ENCODE measurements around the gene DCP2. TPM values are rescaled to one million over a fixed set of nuclear protein-coding genes. Genes with fewer than 3 reads are reported as not detected.

DCP2 gene
- total and polyA plus RNA-seq, 10 of the 15 experiments (the other 5 are each of a cell fraction or from before 2014, with no cell fraction given), result 23.4 to 81.6 (median 47.4) TPM

DNA sequence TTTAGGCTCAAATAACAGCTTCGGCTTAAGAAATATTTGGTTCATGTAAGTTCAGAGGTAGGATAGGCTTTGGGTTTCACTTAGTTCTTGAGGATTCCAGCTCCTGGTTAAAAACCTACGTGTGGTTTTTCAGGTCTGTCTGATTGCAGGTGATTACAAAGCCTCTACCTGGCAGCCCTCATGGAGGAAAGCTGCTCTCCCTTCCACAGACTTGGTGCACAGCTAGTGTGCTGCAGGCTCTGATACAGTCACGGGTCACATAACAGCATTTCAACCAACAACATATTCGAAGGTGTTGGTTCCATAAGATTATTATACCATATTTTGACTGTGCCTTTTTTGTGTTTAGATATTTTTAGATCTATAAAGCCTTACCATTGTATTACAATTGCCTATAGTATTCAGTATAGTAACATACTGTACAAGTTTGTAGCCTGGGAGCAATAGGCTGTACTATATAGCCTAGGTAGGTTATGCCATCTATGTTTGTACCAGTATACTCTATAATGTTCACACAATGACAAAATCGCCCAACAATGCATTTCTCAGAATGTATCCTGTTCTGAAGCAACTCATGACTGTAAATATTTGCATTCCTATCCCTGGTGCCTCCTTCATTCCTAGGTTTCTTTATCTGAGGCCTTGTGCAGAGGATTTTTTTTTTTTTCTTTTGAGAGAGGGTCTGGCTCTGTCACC, 8.0 kb upstream of the DCP2 start:
- peaks cover 32% of the 10 kb centered on the region for H3K4me1 ChIP-seq (ENCODE audit: control insufficient read depth, insufficient read depth, low read length)
- in situ Hi-C loops (cut with MboI), result loop anchor here (5.0 to 25.0 kb wide), 3 partner anchors 41 to 1456 kb away; partner anchors contain the start of genes SRP19 and STARD4
- FAIRE-seq, result no peak

More for the DNA sequence above, 8.0 kb upstream of the DCP2 start:
- ChIA-PET CTCF (interaction anchor here (0.5 to 3.5 kb wide), 9 partner anchors 7 to 638 kb away, joined by 3 to 16 read pairs (median 6); no protein-coding TSS in a partner anchor), SMC1A (ENCODE audit: uncharacterized antibody, unreplicated experiment) (interaction anchor here (0.6 to 3.0 kb wide), 9 partner anchors 10 to 623 kb away, joined by 3 to 21 read pairs (median 3); partner anchors contain the start of gene REEP5), POLR2A (interaction anchor here (0.5 to 3.9 kb wide), 11 partner anchors 8 to 84 kb away, joined by 3 to 15 read pairs (median 4); partner anchors contain the start of genes DCP2 and REEP5), RAD21 (ENCODE audit: unreplicated experiment) (interaction anchor here (0.8 to 9.8 kb wide), 6 partner anchors 11 to 53 kb away, joined by 3 to 85 read pairs (median 4); partner anchors contain the start of gene REEP5)
- Histone ChIP-seq H3K27ac (ENCODE audit: control insufficient read depth, insufficient read depth) (no peak overlapping the region), H3K36me3 (ENCODE audit: control insufficient read depth in 2 of 2, insufficient read depth in 2 of 2, low read length in 1 of 2) (no peaks in the 10 kb centered on the region), H3K9ac (ENCODE audit: control insufficient read depth, insufficient read depth, low read length) (no peak overlapping the region), H2AFZ (ENCODE audit: control insufficient read depth, low read depth, low read length) (no peak overlapping the region), H3K4me3 (no peak overlapping the region), H3K4me2 (ENCODE audit: control insufficient read depth, insufficient read depth) (no peak overlapping the region), H3K27me3 (replicated peaks in 1 of 2; ENCODE audit: control insufficient read depth in 2 of 2, insufficient read depth in 2 of 2, low read length in 1 of 2) (no peaks in the 10 kb centered on the region), H3K9me3 (replicated peaks; ENCODE audit: control insufficient read depth, insufficient read depth, low read length) (no peaks in the 10 kb centered on the region; the same call in 2 of the 3 replicates), H4K20me1 (ENCODE audit: control insufficient read depth, insufficient read depth) (no peaks in the 10 kb centered on the region), H3K79me2 (ENCODE audit: control insufficient read depth, insufficient read depth, low read length) (no peaks in the 10 kb centered on the region)
- ATAC-seq (no peak), DNase-seq (ENCODE audit: low read depth, low spot score) (no peak)
- 88% methylated on average over 5 of the region's 5 CpGs for WGBS (ENCODE audit: insufficient coverage, insufficient replicate concordance, low lambda C conversion rate, missing lambda C conversion rate)
- BruUV-seq (replicated peaks), result no TSS peak
- intact Hi-C loops (cut with micrococcal nuclease; ENCODE audit: unreplicated experiment), result loop anchor here (2.0 kb wide), 1 partner anchor 108 kb away; the partner anchor contains the start of gene SRP19
- no peak for TF ChIP-seq MTA2 (IDR thresholded peaks at IDR 0.05; ENCODE audit: low read depth)
- TF ChIP-seq SUPT20H (IDR thresholded peaks at IDR 0.05; ENCODE audit: borderline replicate concordance, control insufficient read depth, low read depth, low read length), result no peak
- TF ChIP-seq STAT3 (IDR thresholded peaks at IDR 0.05; ENCODE audit: low read depth, low read length), result no peak
- no peak for TF ChIP-seq JUND (IDR thresholded peaks at IDR 0.05; ENCODE audit: low read depth, low read length)
- no peak for TF ChIP-seq FOXM1 (IDR thresholded peaks at IDR 0.05; ENCODE audit: low read depth, low read length)
- TF ChIP-seq, protein P1, sequence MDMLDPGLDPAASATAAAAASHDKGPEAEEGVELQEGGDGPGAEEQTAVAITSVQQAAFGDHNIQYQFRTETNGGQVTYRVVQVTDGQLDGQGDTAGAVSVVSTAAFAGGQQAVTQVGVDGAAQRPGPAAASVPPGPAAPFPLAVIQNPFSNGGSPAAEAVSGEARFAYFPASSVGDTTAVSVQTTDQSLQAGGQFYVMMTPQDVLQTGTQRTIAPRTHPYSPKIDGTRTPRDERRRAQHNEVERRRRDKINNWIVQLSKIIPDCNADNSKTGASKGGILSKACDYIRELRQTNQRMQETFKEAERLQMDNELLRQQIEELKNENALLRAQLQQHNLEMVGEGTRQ (IDR thresholded peaks at IDR 0.05; ENCODE audit: borderline replicate concordance, low read depth, low read length), result no peak
- no peak for TF ChIP-seq RUNX3 (IDR thresholded peaks at IDR 0.05; ENCODE audit: low read length)
- TF ChIP-seq TARDBP (IDR thresholded peaks at IDR 0.05; ENCODE audit: borderline replicate concordance), result no peak
- no peak for TF ChIP-seq FOS (IDR thresholded peaks at IDR 0.05; ENCODE audit: borderline replicate concordance, extremely low read depth, insufficient read length)
